ENCODE data around the gene STMP1.
"Not testable (repeated sequence)": the region's sequence is repeated elsewhere in the genome, so short reads cannot be mapped to it uniquely, and the experiment has no call there.

Gene STMP1

GRCh38 chr7:135665042-135665441 is 2.7 kb downstream of the STMP1 start:
- no peak for DNase-seq

- DNase-seq, result no peak
Observed at GRCh38 chr7:135666156-135666555, 3.8 kb downstream of the STMP1 start.

GRCh38 chr7:135666846-135667245 is 4.5 kb downstream of the STMP1 start:
- no peak for DNase-seq

GRCh38 chr7:135667626-135668025 is 5.3 kb downstream of the STMP1 start:
- DNase-seq, result not testable (repeated sequence)

GRCh38 chr7:135668852-135669395 is 6.6 kb downstream of the STMP1 start:
- DNase-seq, result not testable (repeated sequence)

GRCh38 chr7:135669774-135670173 is 7.5 kb downstream of the STMP1 start:
- DNase-seq, result no peak

- DNase-seq, result no peak
Observed at GRCh38 chr7:135670179-135670578, 7.9 kb downstream of the STMP1 start.

GRCh38 chr7:135672560-135673359 is 10.4 kb downstream of the STMP1 start:
- no peak for DNase-seq

- DNase-seq, result no peak
Observed at GRCh38 chr7:135673360-135673706, 11.0 kb downstream of the STMP1 start.

- DNase-seq, result no peak
Observed at GRCh38 chr7:135678612-135679575, 16.6 kb downstream of the STMP1 start.

GRCh38 chr7:135681762-135682161 is 19.4 kb downstream of the STMP1 start:
- DNase-seq, result no peak

GRCh38 chr7:135682191-135682590 is 19.9 kb downstream of the STMP1 start:
- DNase-seq, result no peak

- DNase-seq, result no peak
Observed at GRCh38 chr7:135683609-135684008, 21.3 kb downstream of the STMP1 start.

GRCh38 chr7:135684136-135684535 is 21.8 kb downstream of the STMP1 start:
- no peak for DNase-seq

GRCh38 chr7:135684699-135685098 is 22.4 kb downstream of the STMP1 start:
- no peak for DNase-seq

- no peak for DNase-seq
Observed at GRCh38 chr7:135685306-135686084, 23.2 kb downstream of the STMP1 start.

GRCh38 chr7:135687466-135687865 is 25.2 kb downstream of the STMP1 start:
- no peak for DNase-seq

- no peak for DNase-seq
Observed at GRCh38 chr7:135690566-135690965, 28.3 kb downstream of the STMP1 start.

GRCh38 chr7:135692055-135692454 is 29.7 kb downstream of the STMP1 start:
- no peak for DNase-seq

GRCh38 chr7:135692606-135693005 is 30.3 kb downstream of the STMP1 start:
- not testable (repeated sequence) for DNase-seq

GRCh38 chr7:135693558-135693957 is 31.2 kb downstream of the STMP1 start:
- no peak for DNase-seq

- DNase-seq, result no peak
Observed at GRCh38 chr7:135697276-135698049, 35.1 kb downstream of the STMP1 start.

Data from activated T-cell treated with anti-CD3 and anti-CD28 coated beads for 4 hours (primary cell).